Gastroesophageal sphincter (tissue), 4 donors: Measurements from ENCODE around the gene PRR12. TPM values are rescaled to one million over a fixed set of nuclear protein-coding genes. Genes with fewer than 3 reads are reported as not detected.

Source experiments
- ATAC-seq: fragments of 150-250 bp; one replicate; pipeline ENCODE4 v1.9.1; 2016; ENCODE audit warnings: mild to moderate bottlenecking, moderate library complexity
- H3K27ac ChIP-seq, 4 donors: fragments of 200-600 bp; sonication (generic) in 3 of 4; 1 replicate in 3 of 4; 2 replicates in 1 of 4; pipeline ENCODE4 v1.5.1; 2016 to 2019
- H3K27me3 ChIP-seq: fragments of 200-600 bp; sonication (generic); one replicate; pipeline ENCODE4 v1.5.1; 2019
- H3K36me3 ChIP-seq, 2 donors: fragments of 200-600 bp; sonication (generic); one replicate each; pipeline ENCODE4 v1.5.1; 2019; ENCODE audit warnings: control low read depth in 1 of 2
- H3K4me1 ChIP-seq, 3 donors: fragments of 200-600 bp; sonication (generic); 1 replicate in 2 of 3; 2 replicates in 1 of 3; pipeline ENCODE4 v1.5.1; 2016 to 2019; ENCODE audit warnings: control low read depth in 2 of 3
- H3K4me3 ChIP-seq, 2 donors: fragments of 200-600 bp; sonication (generic); one replicate each; pipeline ENCODE4 v1.5.1; 2019; ENCODE audit warnings: mild to moderate bottlenecking in 1 of 2, moderate library complexity in 1 of 2
- H3K9me3 ChIP-seq, 3 donors: fragments of 200-600 bp; sonication (generic); one replicate each; pipeline ENCODE4 v1.5.1; 2017 to 2019; ENCODE audit warnings: control low read depth in 2 of 3
- EP300 ChIP-seq: sonication (generic); formaldehyde crosslinking; IDR thresholded peaks from one replicate; pipeline ENCODE4 v1.6.1; 2017; ENCODE audit warnings: antibody characterized with exemption, mild to moderate bottlenecking
- POLR2A ChIP-seq, 2 donors: fragments of 450-650 bp; IDR thresholded peaks; one replicate each; pipeline ENCODE4 v1.6.1; 2017; ENCODE audit warnings: antibody characterized with exemption in 2 of 2, mild to moderate bottlenecking in 2 of 2, moderate library complexity in 1 of 2
- POLR2AphosphoS5 ChIP-seq: sonication (generic); formaldehyde crosslinking; IDR thresholded peaks from one replicate; pipeline ENCODE4 v1.6.1; 2017; ENCODE audit warnings: antibody characterized with exemption
- WGBS, 2 donors: methylation state at CpG; one replicate each; pipeline ENCODE4 v1.1.5; 2018; ENCODE audit warnings: low coverage in 1 of 2; 5-methylcytosine and 5-hydroxymethylcytosine counted together
- small RNA-seq, 4 donors: library from RNA; depleted of rRNA; stranded (forward); fragments of <200 nt; gene quantifications; one replicate each; pipeline ENCODE3, GENCODE V24; 2016
- total RNA-seq, 4 donors: library from RNA; depleted of rRNA; stranded (reverse); fragments of >200 nt; gene quantifications; one replicate each; pipeline ENCODE4 v1.1.0, GENCODE V29; 2016
- TF ChIP-seq, protein P1 (sequence below), 4 experiments: fragments of 200-600 bp in 2 of 4; fragments of 450-650 bp in 2 of 4; sonication (generic) in 1 of 4; IDR thresholded peaks; one replicate each; pipeline ENCODE4 v1.5.1; 2017 to 2019; ENCODE audit warnings: antibody characterized with exemption in 4 of 4, mild to moderate bottlenecking in 2 of 4, moderate library complexity in 2 of 4

Gene PRR12
- total RNA-seq, 4 donors from 2014 or later, result 9.3 to 24.1 (median 14.8) TPM

- peak; percentile 2 for ATAC-seq
- TF ChIP-seq POLR2A (IDR thresholded peaks at IDR 0.05) (no peak), POLR2AphosphoS5 (no peak), EP300 (no peak)
- TF ChIP-seq, protein P1, sequence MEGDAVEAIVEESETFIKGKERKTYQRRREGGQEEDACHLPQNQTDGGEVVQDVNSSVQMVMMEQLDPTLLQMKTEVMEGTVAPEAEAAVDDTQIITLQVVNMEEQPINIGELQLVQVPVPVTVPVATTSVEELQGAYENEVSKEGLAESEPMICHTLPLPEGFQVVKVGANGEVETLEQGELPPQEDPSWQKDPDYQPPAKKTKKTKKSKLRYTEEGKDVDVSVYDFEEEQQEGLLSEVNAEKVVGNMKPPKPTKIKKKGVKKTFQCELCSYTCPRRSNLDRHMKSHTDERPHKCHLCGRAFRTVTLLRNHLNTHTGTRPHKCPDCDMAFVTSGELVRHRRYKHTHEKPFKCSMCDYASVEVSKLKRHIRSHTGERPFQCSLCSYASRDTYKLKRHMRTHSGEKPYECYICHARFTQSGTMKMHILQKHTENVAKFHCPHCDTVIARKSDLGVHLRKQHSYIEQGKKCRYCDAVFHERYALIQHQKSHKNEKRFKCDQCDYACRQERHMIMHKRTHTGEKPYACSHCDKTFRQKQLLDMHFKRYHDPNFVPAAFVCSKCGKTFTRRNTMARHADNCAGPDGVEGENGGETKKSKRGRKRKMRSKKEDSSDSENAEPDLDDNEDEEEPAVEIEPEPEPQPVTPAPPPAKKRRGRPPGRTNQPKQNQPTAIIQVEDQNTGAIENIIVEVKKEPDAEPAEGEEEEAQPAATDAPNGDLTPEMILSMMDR (IDR thresholded peaks at IDR 0.05), result no peak
- Histone ChIP-seq H3K36me3 (peaks cover 0 to 43% of the 10 kb centered on the region in 2 donors), H3K27me3 (no peaks in the 10 kb centered on the region), H3K4me3 (peak overlapping the region; percentile 64 to 79), H3K4me1 (peaks cover 0 to 43% (median 7%) of the 10 kb centered on the region in 3 donors), H3K9me3 (no peaks in the 10 kb centered on the region), H3K27ac (peak overlapping the region; percentile 21 to 95 (median 92))
- 0% methylated on average over 1 of the region's 9 CpGs; no CpG with 5 or more reads in 1 of the 2 donors for WGBS, 2 donors
Measured at GRCh38 chr19:49666120-49666444, 75.1 kb downstream of the PRR12 start.

- WGBS, 2 donors, result 93% methylated on average over 2 of the region's 2 CpGs; no CpG with 5 or more reads in 1 of the 2 donors
- TF ChIP-seq POLR2AphosphoS5, result no peak
- Histone ChIP-seq H3K9me3 (no peaks in the 10 kb centered on the region), H3K27me3 (no peaks in the 10 kb centered on the region), H3K36me3 (peaks cover 0 to 30% of the 10 kb centered on the region in 2 donors), H3K4me1 (peaks cover 0 to 53% (median 7%) of the 10 kb centered on the region in 3 donors), H3K4me3 (no peak overlapping the region), H3K27ac (no peak overlapping the region)
- ATAC-seq, result no peak
Measured at GRCh38 chr19:49667473-49667872, 76.5 kb downstream of the PRR12 start.

DNA sequence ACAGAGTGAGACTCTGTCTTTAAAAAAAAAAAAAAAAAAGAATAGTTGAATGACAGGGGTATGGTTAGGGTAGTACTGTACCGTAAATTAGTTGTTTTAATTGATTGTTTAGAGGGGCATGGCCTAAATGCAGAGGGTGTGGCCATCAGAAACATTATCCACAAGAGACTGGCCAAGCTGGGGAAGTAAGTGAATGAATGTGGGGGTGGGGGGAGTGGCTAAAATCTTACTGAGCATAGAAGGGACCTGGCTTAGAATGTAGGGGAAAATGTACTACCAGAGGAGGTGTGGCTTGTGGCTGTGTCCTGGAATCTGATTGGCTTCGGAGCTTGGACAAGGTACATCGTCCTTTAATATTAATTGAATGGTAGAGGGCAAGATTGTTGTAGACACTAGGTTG, 78.5 kb downstream of the PRR12 start:
- WGBS, 2 donors, result 74 to 100% methylated on average over 1 to 3 of the region's 3 CpGs
- peaks cover 0 to 23% of the 10 kb centered on the region in 2 donors for H3K36me3 ChIP-seq
- no peak for TF ChIP-seq EP300
- TF ChIP-seq, protein P1 (IDR thresholded peaks at IDR 0.05), result no peak
- TF ChIP-seq POLR2A (IDR thresholded peaks at IDR 0.05), result no peak
- TF ChIP-seq POLR2AphosphoS5, result no peak
- no peak overlapping the region for H3K27ac ChIP-seq
- no peak overlapping the region for H3K4me3 ChIP-seq
- no peaks in the 10 kb centered on the region for H3K27me3 ChIP-seq
- no peaks in the 10 kb centered on the region for H3K9me3 ChIP-seq
- no peak for ATAC-seq
- H3K4me1 ChIP-seq, result peaks cover 0 to 37% (median 7%) of the 10 kb centered on the region in 3 donors

- TF ChIP-seq POLR2A (IDR thresholded peaks at IDR 0.05) (no peak), EP300 (no peak)
- TF ChIP-seq, protein P1 (IDR thresholded peaks at IDR 0.05), result peak in 3 of 4 experiments; percentile 80 to 91 (median 81)
- no peak for ATAC-seq
- no peak overlapping the region for H3K4me3 ChIP-seq
Measured at GRCh38 chr19:49672131-49672919, 81.3 kb downstream of the PRR12 start.

More at GRCh38 chr19:49672131-49672919, 81.3 kb downstream of the PRR12 start:
- no peaks in the 10 kb centered on the region for H3K27me3 ChIP-seq
- H3K9me3 ChIP-seq, result no peaks in the 10 kb centered on the region
- WGBS, 2 donors, result 14 to 37% methylated on average over 9 to 16 of the region's 28 CpGs
- H3K4me1 ChIP-seq, result peaks cover 0 to 29% (median 0%) of the 10 kb centered on the region in 3 donors
- peaks cover 0 to 23% of the 10 kb centered on the region in 2 donors for H3K36me3 ChIP-seq
- peak overlapping the region in 3 of 4 donors; percentile 47 to 66 (median 50) for H3K27ac ChIP-seq

Small RNA genes within 50 kb of the gene (small RNA-seq; reads per million reads assigned to genes)
- 0 reads per million in 4 donors for gene RF00019

Other genes starting within 250 kb of the PRR12 start
- gene TEAD2, start 228.8 kb upstream of the PRR12 start, total RNA-seq, result 10 to 100 TPM; 47.5 to 73.1 (median 51.1) TPM
- not detected for gene DKKL1, start 227.3 kb upstream of the PRR12 start, total RNA-seq
- gene KASH5, start 202.9 kb upstream of the PRR12 start, total RNA-seq, result not detected
- not detected for gene PTH2, start 167.7 kb upstream of the PRR12 start, total RNA-seq
- not detected for gene GFY, start 165.8 kb upstream of the PRR12 start, total RNA-seq
- gene SLC17A7, start 149.7 kb upstream of the PRR12 start, total RNA-seq, result 1 to 10 TPM; 1.1 to 1.7 (median 1.2) TPM
- gene PIH1D1, start 139.4 kb upstream of the PRR12 start, total RNA-seq, result 10 to 100 TPM; 67.2 to 82.4 (median 72.5) TPM
- 10 to 100 TPM; 11.8 to 34.4 (median 22.2) TPM for gene ALDH16A1, start 138.0 kb upstream of the PRR12 start, total RNA-seq
- 10 to 100 TPM in 1 of 4 donors, 1 to 10 TPM in 3; 3.1 to 21.0 (median 7.6) TPM for gene FLT3LG, start 117.0 kb upstream of the PRR12 start, total RNA-seq
- 1,000 to 10,000 TPM; 1,269 to 3,399 (median 2,205) TPM for gene RPL13A, start 103.6 kb upstream of the PRR12 start, total RNA-seq
- gene RPS11, start 94.7 kb upstream of the PRR12 start, total RNA-seq, result 1,000 to 10,000 TPM; 2,443 to 5,156 (median 3,385) TPM
- 100 to 1,000 TPM in 3 of 4 donors, 10 to 100 TPM in 1; 78.6 to 255 (median 158) TPM for gene FCGRT, start 78.5 kb upstream of the PRR12 start, total RNA-seq
- gene RCN3, start 63.2 kb upstream of the PRR12 start, total RNA-seq, result 10 to 100 TPM in 3 of 4 donors, 1 to 10 TPM in 1; 8.2 to 21.0 (median 12.0) TPM
- gene NOSIP, start 10.6 kb upstream of the PRR12 start, total RNA-seq, result 10 to 100 TPM; 45.5 to 59.6 (median 51.8) TPM
- 1 to 10 TPM in 2 of 4 donors, not detected in 2; 1.0 to 1.1 TPM for gene PRRG2, start 9.9 kb upstream of the PRR12 start, total RNA-seq
- 100 to 1,000 TPM; 100 to 162 (median 136) TPM for gene RRAS, start 49.0 kb downstream of the PRR12 start, total RNA-seq
- gene SCAF1, start 51.0 kb downstream of the PRR12 start, total RNA-seq, result 10 to 100 TPM; 18.2 to 37.5 (median 18.5) TPM
- 10 to 100 TPM; 29.2 to 68.6 (median 39.9) TPM for gene IRF3, start 74.7 kb downstream of the PRR12 start, total RNA-seq
- gene BCL2L12, start 74.8 kb downstream of the PRR12 start, total RNA-seq, result 1 to 10 TPM; 3.3 to 7.9 (median 6.4) TPM
- 100 to 1,000 TPM; 137 to 152 (median 146) TPM for gene PRMT1, start 86.1 kb downstream of the PRR12 start, total RNA-seq
- 1 to 10 TPM in 3 of 4 donors, not detected in 1; 1.3 to 4.1 (median 1.5) TPM for gene ADM5, start 98.4 kb downstream of the PRR12 start, total RNA-seq
- 1 to 10 TPM; 2.0 to 3.0 (median 2.6) TPM for gene CPT1C, start 99.9 kb downstream of the PRR12 start, total RNA-seq
- gene TSKS, start 172.1 kb downstream of the PRR12 start, total RNA-seq, result 1 to 10 TPM in 1 of 4 donors, under 1 TPM in 1, not detected in 2; 0.73 to 4.2 TPM
- gene AP2A1, start 175.8 kb downstream of the PRR12 start, total RNA-seq, result 100 to 1,000 TPM in 1 of 4 donors, 10 to 100 TPM in 3; 69.9 to 103 (median 76.1) TPM
- gene FUZ, start 222.1 kb downstream of the PRR12 start, total RNA-seq, result 10 to 100 TPM; 14.8 to 23.0 (median 20.1) TPM
- gene MED25, start 227.1 kb downstream of the PRR12 start, total RNA-seq, result 10 to 100 TPM; 26.7 to 36.1 (median 28.7) TPM